Measurements from ENCODE around the gene CNGB1. TPM values are rescaled to one million over a fixed set of nuclear protein-coding genes. Genes with fewer than 3 reads are reported as not detected.

The CNGB1 gene
- total RNA-seq, 1 experiment from 2014 or later, result not detected

GRCh38 chr16:57901480-57902069 lies 69.4 kb downstream of the CNGB1 start:
- DNase-seq (ENCODE audit: low read depth, low spot score), result no peak
- H3K4me3 ChIP-seq (replicated peaks in 1 of 2; ENCODE audit: low read depth in 1 of 2, low read length in 2 of 2), result no peak overlapping the region
- TF ChIP-seq ZNF274 (IDR thresholded peaks at IDR 0.05; ENCODE audit: low read depth, low read length), result no peak
- TF ChIP-seq SRF (IDR thresholded peaks at IDR 0.05; ENCODE audit: low read depth), result no peak
- no peak for TF ChIP-seq POLR2A (IDR thresholded peaks at IDR 0.05; ENCODE audit: borderline replicate concordance, extremely low read depth, insufficient read depth, insufficient read length)
- no peak for TF ChIP-seq EZH2phosphoT487 (IDR thresholded peaks at IDR 0.05; ENCODE audit: borderline replicate concordance)
- no peak for TF ChIP-seq RAD21 (IDR thresholded peaks at IDR 0.05; ENCODE audit: low read depth)
- no peak for TF ChIP-seq MAX (IDR thresholded peaks at IDR 0.05)
- TF ChIP-seq CBX3 (IDR thresholded peaks at IDR 0.05; ENCODE audit: low read depth), result no peak
- TF ChIP-seq ZBTB33 (IDR thresholded peaks at IDR 0.05; ENCODE audit: extremely low read depth, insufficient replicate concordance, low read length), result no peak
- TF ChIP-seq TCF7L2 (IDR thresholded peaks at IDR 0.05; ENCODE audit: borderline replicate concordance, extremely low read depth, insufficient read depth, insufficient read length), result no peak
- no peak for TF ChIP-seq EGR1 (IDR thresholded peaks at IDR 0.05; ENCODE audit: low read depth)
- H3K9ac ChIP-seq (ENCODE audit: low read length), result no peak overlapping the region
- no peaks in the 10 kb centered on the region for H3K36me3 ChIP-seq (ENCODE audit: control insufficient read depth in 1 of 2, insufficient read depth in 2 of 2, low read length in 2 of 2)
- ChIA-PET CTCF (no interaction called here), RAD21 (ENCODE audit: low non-redundant PET in 1 of 2, low total read pairs in 2 of 2, uncharacterized antibody in 2 of 2, unreplicated experiment in 2 of 2) (no interaction called here), POLR2A (no interaction called here)
- H3K9me3 ChIP-seq (ENCODE audit: control insufficient read depth in 1 of 2, insufficient read depth in 1 of 2, low read depth in 1 of 2, low read length in 2 of 2), result no peaks in the 10 kb centered on the region
- no peaks in the 10 kb centered on the region for H3K9me2 ChIP-seq (ENCODE audit: insufficient read depth)
- no TSS peak for BruUV-seq (replicated peaks)
- H3K4me1 ChIP-seq (ENCODE audit: control insufficient read depth in 1 of 2, insufficient read depth in 2 of 2, low read length in 2 of 2), result peaks cover 0 to 11% of the 10 kb centered on the region in 2 experiments; a peak in 2 of 4 replicates
- peak overlapping the region; percentile 26; the same call in 1 of the 2 replicates for H3K4me2 ChIP-seq (ENCODE audit: low read length)
- ATAC-seq, result no peak
- intact Hi-C loops (cut with micrococcal nuclease), result no loop called here
- no peaks in the 10 kb centered on the region for H4K20me1 ChIP-seq (ENCODE audit: insufficient read depth)
- H3K79me2 ChIP-seq (ENCODE audit: insufficient read depth, low read length), result no peaks in the 10 kb centered on the region
- no peak overlapping the region for H2AFZ ChIP-seq (ENCODE audit: low read depth, low read length, poor library complexity, severe bottlenecking)
- H3K27me3 ChIP-seq (ENCODE audit: insufficient read depth, low read length), result no peaks in the 10 kb centered on the region
- no peak overlapping the region for H3K27ac ChIP-seq (ENCODE audit: low read depth, low read length)

All from HCT116 (cell line).